DMS114 treated with DMSO at 0.1 percent for 48 hours (cell line): ENCODE results near the gene MFGE8.

Experiments
- DNase-seq: peaks from one replicate; lab custom pipeline; 2025; ENCODE audit not compliant: unreplicated experiment; lab: John Stamatoyannopoulos, UW

Gene MFGE8

GRCh38 chr15:88874684-88875083 is 38.5 kb downstream of the MFGE8 start:
- DNase-seq: no peak

- DNase-seq: no peak
Observed at GRCh38 chr15:88874275-88874674, 38.9 kb downstream of the MFGE8 start.

- DNase-seq: no peak
Observed at GRCh38 chr15:88873786-88874185, 39.4 kb downstream of the MFGE8 start.

DNA sequence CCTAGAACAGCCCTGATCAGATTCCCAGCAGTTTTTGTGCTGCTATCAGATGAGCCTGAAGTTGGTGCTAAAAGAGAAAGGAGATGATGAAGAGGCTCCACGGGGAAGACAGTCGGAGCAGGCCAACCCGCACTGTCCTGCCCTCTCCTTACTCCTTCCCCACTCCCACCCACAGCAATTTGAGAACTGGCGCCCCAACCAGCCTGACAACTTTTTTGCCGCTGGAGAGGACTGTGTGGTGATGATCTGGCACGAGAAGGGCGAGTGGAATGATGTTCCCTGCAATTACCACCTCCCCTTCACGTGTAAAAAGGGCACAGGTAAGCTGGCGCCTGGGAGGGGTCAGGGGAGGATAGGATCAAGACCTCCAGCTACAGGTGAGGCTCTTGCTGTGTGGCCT is 40.5 kb downstream of the MFGE8 start:
- no peak for DNase-seq

GRCh38 chr15:88872106-88872505 is 41.1 kb downstream of the MFGE8 start:
- DNase-seq: no peak

DNA sequence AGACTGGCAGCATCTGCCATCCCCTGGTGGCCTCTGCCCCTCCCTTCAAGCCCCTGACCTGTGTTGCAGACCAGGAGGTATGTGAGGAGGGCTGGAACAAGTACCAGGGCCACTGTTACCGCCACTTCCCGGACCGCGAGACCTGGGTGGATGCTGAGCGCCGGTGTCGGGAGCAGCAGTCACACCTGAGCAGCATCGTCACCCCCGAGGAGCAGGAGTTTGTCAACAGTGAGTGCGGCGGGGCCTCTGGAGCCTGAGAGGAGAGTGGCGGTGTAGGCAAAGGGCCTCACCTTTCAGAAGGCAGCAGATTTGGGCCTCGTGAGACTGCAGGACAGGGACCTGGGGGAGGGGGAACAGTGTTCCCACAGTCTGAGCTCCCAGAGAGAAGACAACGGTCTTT is 41.9 kb downstream of the MFGE8 start:
- DNase-seq: no peak

GRCh38 chr15:88866295-88866881 is 46.8 kb downstream of the MFGE8 start:
- no peak for DNase-seq

DNA sequence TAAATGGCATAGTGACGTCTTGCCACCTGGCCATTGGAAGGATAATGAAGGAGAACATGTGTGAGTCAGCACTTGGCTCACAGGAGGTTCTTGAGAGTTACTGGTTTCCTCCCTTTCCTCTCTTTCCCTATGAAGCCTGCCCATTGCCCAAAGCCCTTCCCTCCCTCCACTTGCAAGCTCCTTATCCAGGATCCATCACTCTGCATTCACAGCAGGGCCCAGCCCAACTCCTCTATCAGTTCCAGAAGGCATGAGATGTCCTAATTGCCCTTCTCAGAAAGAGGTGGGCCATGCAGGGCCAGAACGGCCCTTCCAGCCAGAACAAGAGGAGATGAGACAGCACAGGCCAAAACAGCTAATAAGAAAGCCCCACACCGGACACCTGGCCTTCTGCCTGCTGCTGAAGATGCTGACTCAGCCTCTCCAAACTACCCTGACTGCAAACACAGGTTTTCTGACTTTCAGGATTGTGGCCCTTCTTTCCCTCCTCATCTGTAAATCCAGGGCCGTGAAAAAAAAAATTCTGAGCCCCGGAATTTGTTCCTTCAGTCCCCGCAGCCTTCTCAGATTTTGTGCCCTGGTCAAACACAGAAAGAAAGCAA is 47.6 kb downstream of the MFGE8 start:
- no peak for DNase-seq

DNA sequence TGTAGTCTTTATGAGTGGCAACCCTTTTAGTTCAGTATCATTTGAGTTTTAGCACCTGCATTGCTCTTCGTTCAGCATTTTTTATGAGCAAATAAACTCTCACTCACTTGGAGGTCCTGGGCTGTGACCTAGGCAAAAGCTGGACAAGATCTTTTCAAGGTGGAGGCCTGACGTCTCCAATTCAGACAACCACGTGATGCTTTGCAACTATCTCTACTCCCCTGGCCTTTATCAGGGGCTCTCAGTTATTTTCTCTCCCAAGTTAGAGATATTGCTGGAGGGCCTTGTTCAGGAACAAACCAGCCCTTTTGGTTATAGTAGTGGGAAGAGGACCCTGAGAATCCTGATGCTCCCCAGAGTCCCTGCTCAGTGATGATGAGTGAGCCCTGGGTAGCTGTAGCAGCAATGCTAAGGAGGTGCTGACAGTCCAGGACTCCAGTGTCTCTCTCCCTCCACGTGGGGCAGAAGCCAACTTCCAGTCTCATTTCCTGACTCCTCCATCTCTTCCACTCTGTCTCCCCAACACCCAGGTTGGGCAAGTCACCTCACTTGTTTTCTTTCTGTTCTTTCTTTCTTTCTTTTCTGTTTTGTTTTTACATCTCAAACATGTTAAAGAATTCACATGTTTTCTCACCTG is 48.2 kb downstream of the MFGE8 start:
- no peak for DNase-seq

DNA sequence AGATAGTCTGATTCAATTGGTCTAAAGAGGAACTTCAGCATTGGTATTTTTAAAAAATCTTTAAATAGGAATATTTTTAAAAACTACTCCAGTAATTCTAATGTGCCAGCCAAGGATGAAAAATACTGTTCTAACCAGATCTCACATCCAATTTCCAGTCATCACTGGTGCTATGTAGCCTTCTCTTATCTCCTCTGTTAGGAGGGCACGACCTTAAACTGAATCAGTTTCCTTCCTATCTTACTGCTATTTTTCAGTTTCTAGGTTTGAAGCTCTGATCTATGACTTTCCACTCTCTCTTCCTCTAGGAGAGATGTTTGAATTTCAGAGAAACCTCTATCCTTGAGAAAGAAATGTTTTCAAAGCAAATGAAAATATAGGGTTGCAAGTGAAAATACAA is 49.8 kb downstream of the MFGE8 start:
- no peak for DNase-seq

- no peak for DNase-seq
Observed at GRCh38 chr15:88860212-88860611, 53.0 kb downstream of the MFGE8 start.

DNA sequence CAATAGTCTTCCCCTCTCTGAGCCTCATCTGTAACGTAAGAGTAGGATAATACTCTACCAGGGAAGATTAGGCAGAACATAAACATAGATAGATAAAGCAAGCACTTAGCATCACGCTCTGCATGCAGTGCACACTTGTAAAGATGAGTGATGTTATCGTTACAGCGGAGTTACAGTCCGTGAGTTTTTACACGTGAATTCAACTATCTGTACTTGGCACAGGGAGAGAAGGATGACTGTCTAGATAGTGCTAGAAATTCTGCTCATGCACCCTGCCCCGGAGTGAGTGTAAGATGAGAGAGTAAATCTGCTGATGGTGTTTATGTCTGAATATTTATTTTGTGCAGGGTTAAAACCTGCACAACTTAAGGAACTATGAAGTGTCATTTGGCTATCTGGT is 53.6 kb downstream of the MFGE8 start:
- DNase-seq: no peak

- DNase-seq: no peak
Observed at GRCh38 chr15:88858934-88859333, 54.2 kb downstream of the MFGE8 start.

GRCh38 chr15:88852476-88852875 is 60.7 kb downstream of the MFGE8 start:
- no peak for DNase-seq

DNA sequence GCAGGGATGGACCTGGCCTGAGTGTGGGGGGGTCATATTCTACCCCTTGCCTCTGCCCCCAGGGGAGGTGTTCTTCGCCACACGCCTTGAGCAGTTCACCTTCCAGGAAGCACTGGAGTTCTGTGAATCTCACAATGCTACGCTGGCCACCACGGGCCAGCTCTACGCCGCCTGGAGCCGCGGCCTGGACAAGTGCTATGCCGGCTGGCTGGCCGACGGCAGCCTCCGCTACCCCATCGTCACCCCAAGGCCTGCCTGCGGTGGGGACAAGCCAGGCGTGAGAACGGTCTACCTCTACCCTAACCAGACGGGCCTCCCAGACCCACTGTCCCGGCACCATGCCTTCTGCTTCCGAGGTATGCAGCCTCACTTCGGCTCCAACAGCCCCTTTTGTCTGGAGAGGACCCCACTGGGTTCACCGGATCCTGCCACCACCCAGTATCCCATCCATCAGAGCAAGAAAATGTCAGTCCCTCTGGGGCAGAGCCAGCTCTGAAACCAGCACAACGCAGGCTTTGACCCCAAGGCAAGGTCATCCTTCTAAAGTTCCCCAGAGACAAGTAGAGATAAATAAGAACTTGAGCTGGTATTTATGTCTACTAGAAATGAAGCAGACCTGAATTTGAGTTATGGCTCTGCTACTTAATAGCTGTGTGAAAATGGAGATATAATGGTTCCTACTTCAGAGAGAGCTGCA is 63.7 kb downstream of the MFGE8 start:
- no peak for DNase-seq
